OCI-LY1 (cell line): ENCODE results near the gene MSI1.

Experiments
- H2AFZ ChIP-seq: fragments of 200-600 bp; sonication (generic), shearing (Covaris generic); 2 replicates; pipeline ENCODE4 v1.6.0; 2014; ENCODE audit warnings: antibody characterized with exemption, mild to moderate bottlenecking, low read length
- H3F3A ChIP-seq: fragments of 200-600 bp; sonication (generic), shearing (Covaris generic); 2 replicates; pipeline ENCODE4 v1.6.0; 2014; ENCODE audit warnings: mild to moderate bottlenecking, antibody characterized with exemption, low read length, moderate library complexity; ENCODE audit not compliant: insufficient read depth
- H3K27ac ChIP-seq: fragments of 200-600 bp; sonication (generic); 2 replicates; pipeline ENCODE4 v1.5.1; 2014; ENCODE audit warnings: low read length, mixed run types, mild to moderate bottlenecking, low read depth; ENCODE audit not compliant: poor library complexity, severe bottlenecking
- H3K27me3 ChIP-seq: fragments of 200-600 bp; sonication (generic); 2 replicates; pipeline ENCODE4 v1.6.0; 2014; ENCODE audit warnings: antibody characterized with exemption, mild to moderate bottlenecking, low read length, moderate library complexity; ENCODE audit not compliant: insufficient read depth
- H3K36me3 ChIP-seq: fragments of 200-600 bp; sonication (generic); 2 replicates; pipeline ENCODE4 v1.6.1; 2014; ENCODE audit warnings: mild to moderate bottlenecking, antibody characterized with exemption, low read length, moderate library complexity, mixed read lengths; ENCODE audit not compliant: insufficient read depth
- H3K4me1 ChIP-seq: fragments of 200-600 bp; sonication (generic); 2 replicates; pipeline ENCODE4 v1.5.1; 2014; ENCODE audit warnings: mild to moderate bottlenecking, low read length, moderate library complexity; ENCODE audit not compliant: insufficient read depth, severe bottlenecking
- H3K4me2 ChIP-seq: fragments of 200-600 bp; sonication (generic), shearing (Covaris generic); 2 replicates; pipeline ENCODE4 v1.6.1; 2014; ENCODE audit warnings: low read length
- H3K4me3 ChIP-seq: fragments of 200-600 bp; sonication (generic); 2 replicates; pipeline ENCODE4 v1.5.1; 2014; ENCODE audit warnings: low read length, low read depth, mild to moderate bottlenecking, mixed read lengths; ENCODE audit not compliant: poor library complexity, severe bottlenecking
- H3K79me2 ChIP-seq: fragments of 200-600 bp; shearing (Covaris generic); 2 replicates; pipeline ENCODE4 v1.6.1; 2016; ENCODE audit warnings: mixed run types, low read length, mixed read lengths; ENCODE audit not compliant: insufficient read depth
- H3K9ac ChIP-seq: fragments of 200-600 bp; sonication (generic), shearing (Covaris generic); 2 replicates; pipeline ENCODE4 v1.6.1; 2014; ENCODE audit warnings: mild to moderate bottlenecking, low read length, mixed read lengths
- H3K9me2 ChIP-seq: fragments of 200-600 bp; sonication (generic), shearing (Covaris generic); 2 replicates; pipeline ENCODE4 v1.6.1; 2014; ENCODE audit warnings: low read depth, mild to moderate bottlenecking, low read length, mixed read lengths
- H3K9me3 ChIP-seq: fragments of 200-600 bp; shearing (Covaris generic); 2 replicates; pipeline ENCODE4 v1.6.1; 2014; ENCODE audit warnings: low read length, mixed read lengths
- H4K20me1 ChIP-seq: fragments of 200-600 bp; sonication (generic), shearing (Covaris generic); 2 replicates; pipeline ENCODE4 v1.6.0; 2016; ENCODE audit warnings: mild to moderate bottlenecking, low read length; ENCODE audit not compliant: insufficient read depth
- EZH2 ChIP-seq: fragments of 200-600 bp; sonication (generic), shearing (Covaris generic); IDR thresholded peaks from 2 replicates; pipeline ENCODE4 v1.8.0; 2017; ENCODE audit warnings: borderline replicate concordance, mixed run types, mild to moderate bottlenecking, antibody characterized with exemption, low read length, moderate library complexity, mixed read lengths
- TF ChIP-seq, protein P1 (sequence below): fragments of 200-600 bp; sonication (generic), shearing (Covaris generic); IDR thresholded peaks from 2 replicates; pipeline ENCODE4 v1.5.1; 2017; ENCODE audit warnings: mild to moderate bottlenecking, antibody characterized with exemption, low read length, moderate library complexity, mixed read lengths

The MSI1 gene

DNA sequence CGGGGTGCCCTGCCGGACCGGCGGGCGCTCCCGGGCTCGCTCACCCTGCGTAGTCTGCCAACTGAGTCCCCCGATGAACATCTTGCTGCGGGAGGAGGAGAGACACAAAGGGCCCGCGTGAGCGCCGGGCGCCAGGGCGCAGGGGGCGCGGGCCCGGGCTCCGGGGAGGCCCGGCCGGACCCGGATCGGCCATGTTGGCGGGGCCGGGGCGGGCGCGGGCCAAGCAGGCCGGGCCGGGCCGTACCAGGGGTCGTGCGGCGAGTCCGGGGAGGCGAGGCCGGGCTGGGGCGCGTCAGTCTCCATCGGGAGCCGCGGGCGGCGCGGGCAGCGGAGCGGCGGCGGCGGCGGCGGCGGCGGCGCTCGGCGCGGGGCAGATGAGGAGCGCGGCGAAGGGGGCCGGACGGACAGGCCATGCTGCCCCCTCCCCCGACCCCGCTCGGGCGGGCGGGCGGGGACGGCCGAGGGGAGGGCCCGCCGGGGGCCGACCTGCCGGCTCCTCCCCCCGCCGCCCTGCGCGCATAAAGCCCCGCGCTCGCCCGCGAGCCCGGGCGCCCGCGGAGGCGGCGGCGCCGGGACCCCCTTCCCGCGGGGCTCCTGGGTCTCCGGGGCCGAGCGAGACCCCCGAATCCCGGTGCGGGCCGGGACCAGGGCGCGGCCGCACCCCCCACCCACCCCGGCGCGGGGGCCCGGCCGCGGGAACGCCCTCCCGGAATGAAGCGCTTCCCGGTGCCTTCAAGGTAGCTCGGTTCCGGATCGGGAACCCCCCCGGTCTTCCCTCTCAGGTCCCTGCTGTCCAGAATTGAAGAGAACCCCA, at the start of gene MSI1:
Gene MSI1 (minus strand): TSS at position 376 of the 814 bp plus-strand sequence. CDS start 73 bp downstream, at position 303.
- Histone ChIP-seq H4K20me1 (no peaks in the 10 kb centered on the region), H3K4me3 (no peak within 1 kb of the TSS), H3K4me2 (no peak within 1 kb of the TSS), H3K9ac (no peak within 1 kb of the TSS), H2AFZ (no peak within 1 kb of the TSS), H3K9me3 (no peaks in the 10 kb centered on the region), H3F3A (no peaks in the 10 kb centered on the region), H3K27me3 (peaks cover 7% of the 10 kb centered on the region; the same call in 1 of the 2 replicates), H3K79me2 (no peaks in the 10 kb centered on the region), H3K4me1 (no peaks in the 10 kb centered on the region), H3K36me3 (no peaks in the 10 kb centered on the region), H3K27ac (no peak within 1 kb of the TSS), H3K9me2 (no peaks in the 10 kb centered on the region)
- no peak for TF ChIP-seq EZH2
- TF ChIP-seq, protein P1, sequence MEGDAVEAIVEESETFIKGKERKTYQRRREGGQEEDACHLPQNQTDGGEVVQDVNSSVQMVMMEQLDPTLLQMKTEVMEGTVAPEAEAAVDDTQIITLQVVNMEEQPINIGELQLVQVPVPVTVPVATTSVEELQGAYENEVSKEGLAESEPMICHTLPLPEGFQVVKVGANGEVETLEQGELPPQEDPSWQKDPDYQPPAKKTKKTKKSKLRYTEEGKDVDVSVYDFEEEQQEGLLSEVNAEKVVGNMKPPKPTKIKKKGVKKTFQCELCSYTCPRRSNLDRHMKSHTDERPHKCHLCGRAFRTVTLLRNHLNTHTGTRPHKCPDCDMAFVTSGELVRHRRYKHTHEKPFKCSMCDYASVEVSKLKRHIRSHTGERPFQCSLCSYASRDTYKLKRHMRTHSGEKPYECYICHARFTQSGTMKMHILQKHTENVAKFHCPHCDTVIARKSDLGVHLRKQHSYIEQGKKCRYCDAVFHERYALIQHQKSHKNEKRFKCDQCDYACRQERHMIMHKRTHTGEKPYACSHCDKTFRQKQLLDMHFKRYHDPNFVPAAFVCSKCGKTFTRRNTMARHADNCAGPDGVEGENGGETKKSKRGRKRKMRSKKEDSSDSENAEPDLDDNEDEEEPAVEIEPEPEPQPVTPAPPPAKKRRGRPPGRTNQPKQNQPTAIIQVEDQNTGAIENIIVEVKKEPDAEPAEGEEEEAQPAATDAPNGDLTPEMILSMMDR = no peak

GRCh38 chr12:120417917-120418580, 49.1 kb upstream of the MSI1 start:
- Histone ChIP-seq H3K27me3 (no peaks in the 10 kb centered on the region), H3K36me3 (no peaks in the 10 kb centered on the region), H3K4me1 (no peaks in the 10 kb centered on the region), H3F3A (no peaks in the 10 kb centered on the region), H3K9ac (no peak overlapping the region), H3K4me2 (no peak overlapping the region), H3K9me3 (no peaks in the 10 kb centered on the region), H3K79me2 (no peaks in the 10 kb centered on the region), H3K4me3 (no peak overlapping the region), H3K9me2 (no peaks in the 10 kb centered on the region), H2AFZ (no peak overlapping the region), H3K27ac (no peak overlapping the region), H4K20me1 (no peaks in the 10 kb centered on the region)
- TF ChIP-seq EZH2 = no peak
- TF ChIP-seq, protein P1 = no peak

DNA sequence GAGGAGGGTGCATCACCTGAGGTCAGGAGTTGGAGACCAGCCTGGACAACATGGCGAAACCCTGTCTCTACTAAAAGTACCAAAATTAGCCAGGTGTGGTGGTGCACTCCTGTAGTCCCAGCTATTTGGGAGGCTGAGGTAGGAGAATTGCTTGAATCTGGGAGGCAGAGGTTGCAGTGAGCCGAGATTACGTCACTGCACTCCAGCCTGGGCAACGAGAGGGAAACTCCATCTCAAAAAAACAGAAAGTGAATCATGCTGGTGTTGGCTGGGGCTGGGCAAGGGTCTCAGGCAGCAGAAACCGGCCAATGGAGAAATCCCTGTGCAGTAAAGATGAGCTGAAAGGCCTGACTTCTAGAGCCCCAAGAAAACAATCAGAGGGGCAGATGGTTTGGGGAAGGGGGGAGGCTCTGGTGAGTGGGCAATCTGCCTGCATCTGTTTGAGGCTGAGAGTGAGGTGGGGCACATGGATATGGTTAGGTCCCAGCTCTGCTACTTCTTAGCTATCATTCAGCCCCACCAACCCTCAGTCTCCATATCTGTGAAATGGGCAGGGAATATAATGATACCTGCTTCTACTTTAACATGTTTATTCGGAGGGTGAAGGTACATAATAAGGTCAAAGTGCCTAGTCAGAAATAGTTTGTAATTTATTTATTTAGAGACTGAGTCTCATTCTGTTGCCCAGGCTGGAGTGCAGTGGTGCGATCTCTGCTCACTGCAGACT, 47.7 kb upstream of the MSI1 start:
- Histone ChIP-seq H3K4me2 (no peak overlapping the region), H4K20me1 (no peaks in the 10 kb centered on the region), H3K9me3 (no peaks in the 10 kb centered on the region), H3K27ac (no peak overlapping the region), H2AFZ (no peak overlapping the region), H3K9me2 (no peaks in the 10 kb centered on the region), H3K9ac (no peak overlapping the region), H3K36me3 (no peaks in the 10 kb centered on the region), H3K4me3 (no peak overlapping the region), H3K4me1 (no peaks in the 10 kb centered on the region), H3K79me2 (no peaks in the 10 kb centered on the region), H3K27me3 (no peaks in the 10 kb centered on the region), H3F3A (no peaks in the 10 kb centered on the region)
- TF ChIP-seq, protein P1 = no peak
- no peak for TF ChIP-seq EZH2
